Naive B cell (primary cell): ENCODE results near the gene MARCHF10. TPM values are rescaled to one million over a fixed set of nuclear protein-coding genes. Genes with fewer than 3 reads are reported as not detected.
"Not testable (repeated sequence)": the region's sequence is repeated elsewhere in the genome, so short reads cannot be mapped to it uniquely, and the experiment has no call there.

ENCODE experiments used
- ATAC-seq, 2 donors: fragments of 150-1000 bp; cut with Tn5 transposase; 2 replicates each; pipeline ENCODE4 v1.10.0; 2021; ENCODE audit warnings: low read depth in 2 of 2, mild to moderate bottlenecking in 2 of 2, moderate library complexity in 2 of 2
- DNase-seq: peaks from one replicate; pipeline ENCODE4 v3.0.0; 2022
- H3K27ac Mint-ChIP-seq, 6 donors: one replicate each; pipeline ENCODE4 v1.8.0; 2020 to 2022; ENCODE audit warnings: mild to moderate bottlenecking in 6 of 6, mixed read lengths in 6 of 6, moderate library complexity in 5 of 6, inconsistent platforms in 2 of 6
- H3K27me3 Mint-ChIP-seq, 3 donors: one replicate each; pipeline ENCODE4 v1.8.0; 2021 to 2022; ENCODE audit warnings: mixed read lengths in 3 of 3, mild to moderate bottlenecking in 1 of 3
- H3K36me3 Mint-ChIP-seq, 2 donors: one replicate each; pipeline ENCODE4 v1.8.0; 2020 to 2022; ENCODE audit warnings: mixed read lengths in 2 of 2, inconsistent platforms in 1 of 2, mild to moderate bottlenecking in 1 of 2
- H3K4me1 Mint-ChIP-seq, 3 donors: one replicate each; pipeline ENCODE4 v1.8.0; 2020 to 2022; ENCODE audit warnings: mixed read lengths in 3 of 3, inconsistent platforms in 1 of 3, mild to moderate bottlenecking in 1 of 3, moderate library complexity in 1 of 3
- H3K4me3 Mint-ChIP-seq, 8 donors: one replicate each; pipeline ENCODE4 v1.8.0; 2020 to 2022; ENCODE audit warnings: mild to moderate bottlenecking in 8 of 8, mixed read lengths in 8 of 8, moderate library complexity in 8 of 8, inconsistent platforms in 2 of 8
- H3K9me3 Mint-ChIP-seq, 7 donors: one replicate each; pipeline ENCODE4 v1.8.0; 2020 to 2022; ENCODE audit warnings: mixed read lengths in 7 of 7, mild to moderate bottlenecking in 5 of 7, inconsistent platforms in 2 of 7, moderate library complexity in 1 of 7
- polyA plus RNA-seq, 6 donors: library from polyadenylated mRNA; unstranded; fragments of 300-500 nt; fragmentation: Illumina TruSeq; gene quantifications; one replicate each; pipeline ENCODE4 v1.2.3, GENCODE V29; 2021; ENCODE audit warnings: low read depth in 6 of 6

The MARCHF10 gene, protein sequence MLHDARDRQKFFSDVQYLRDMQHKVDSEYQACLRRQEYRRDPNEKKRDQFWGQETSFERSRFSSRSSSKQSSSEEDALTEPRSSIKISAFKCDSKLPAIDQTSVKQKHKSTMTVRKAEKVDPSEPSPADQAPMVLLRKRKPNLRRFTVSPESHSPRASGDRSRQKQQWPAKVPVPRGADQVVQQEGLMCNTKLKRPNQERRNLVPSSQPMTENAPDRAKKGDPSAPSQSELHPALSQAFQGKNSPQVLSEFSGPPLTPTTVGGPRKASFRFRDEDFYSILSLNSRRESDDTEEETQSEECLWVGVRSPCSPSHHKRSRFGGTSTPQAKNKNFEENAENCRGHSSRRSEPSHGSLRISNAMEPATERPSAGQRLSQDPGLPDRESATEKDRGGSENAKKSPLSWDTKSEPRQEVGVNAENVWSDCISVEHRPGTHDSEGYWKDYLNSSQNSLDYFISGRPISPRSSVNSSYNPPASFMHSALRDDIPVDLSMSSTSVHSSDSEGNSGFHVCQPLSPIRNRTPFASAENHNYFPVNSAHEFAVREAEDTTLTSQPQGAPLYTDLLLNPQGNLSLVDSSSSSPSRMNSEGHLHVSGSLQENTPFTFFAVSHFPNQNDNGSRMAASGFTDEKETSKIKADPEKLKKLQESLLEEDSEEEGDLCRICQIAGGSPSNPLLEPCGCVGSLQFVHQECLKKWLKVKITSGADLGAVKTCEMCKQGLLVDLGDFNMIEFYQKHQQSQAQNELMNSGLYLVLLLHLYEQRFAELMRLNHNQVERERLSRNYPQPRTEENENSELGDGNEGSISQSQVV
- under 1 TPM in 2 of 6 donors, not detected in 4; 0.21 to 0.27 TPM for polyA plus RNA-seq

DNA sequence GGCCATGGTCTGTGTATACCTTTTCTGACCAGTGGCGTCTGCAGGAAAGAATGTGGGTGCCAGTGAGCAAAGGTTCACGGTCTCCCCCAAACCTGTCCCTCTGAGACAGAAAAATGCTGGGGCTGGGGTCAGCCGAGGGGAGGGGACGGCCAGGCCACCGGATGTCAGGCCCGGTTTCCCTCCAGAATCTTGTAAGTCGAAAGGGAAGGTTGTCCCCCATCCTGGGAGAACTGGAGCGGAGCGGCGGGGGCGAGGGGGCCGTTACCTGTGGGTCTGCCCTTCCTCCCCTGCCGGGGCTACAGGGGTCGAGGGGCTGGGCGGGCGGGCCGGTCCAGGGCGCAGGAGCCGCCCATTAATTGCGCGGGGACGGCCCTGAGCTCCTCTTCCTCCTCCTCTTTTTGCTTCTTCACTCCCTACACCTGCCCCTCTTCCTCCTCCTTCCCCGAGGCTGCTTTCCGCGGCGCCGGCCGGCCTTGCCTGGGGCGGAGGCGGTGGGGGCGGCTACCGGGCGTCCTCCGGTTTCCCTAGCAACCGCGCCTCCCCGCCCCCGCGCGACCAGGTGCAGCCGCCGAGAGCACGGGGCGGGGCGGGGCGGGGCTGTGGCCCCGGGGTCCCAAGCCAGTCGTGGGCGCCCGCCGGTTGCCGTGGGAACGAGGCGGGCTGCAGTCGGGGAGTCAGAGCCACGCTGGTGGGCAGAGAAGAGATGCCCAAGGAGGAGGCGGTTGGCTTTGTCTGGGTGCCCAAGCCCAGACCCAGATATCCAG, at the start of gene MARCHF10:
Gene MARCHF10 (minus strand): TSS at position 503 of the 764 bp plus-strand sequence. CDS start 6,579 bp downstream, outside the sequence.
- Mint-ChIP-seq H3K9me3 (peaks cover 0 to 3% (median 0%) of the 10 kb centered on the region in 7 donors), H3K36me3 (no peaks in the 10 kb centered on the region), H3K4me3 (peak within 1 kb of the TSS; percentile 4 to 74 (median 44)), H3K27me3 (peaks cover 4 to 30% (median 28%) of the 10 kb centered on the region in 3 donors), H3K4me1 (peaks cover 4 to 10% (median 8%) of the 10 kb centered on the region in 3 donors), H3K27ac (peak within 1 kb of the TSS in 3 of 6 donors; percentile 14 to 67 (median 63))
- peak; percentile 61 for DNase-seq
- peak; percentile 92 to 94 for ATAC-seq

DNA sequence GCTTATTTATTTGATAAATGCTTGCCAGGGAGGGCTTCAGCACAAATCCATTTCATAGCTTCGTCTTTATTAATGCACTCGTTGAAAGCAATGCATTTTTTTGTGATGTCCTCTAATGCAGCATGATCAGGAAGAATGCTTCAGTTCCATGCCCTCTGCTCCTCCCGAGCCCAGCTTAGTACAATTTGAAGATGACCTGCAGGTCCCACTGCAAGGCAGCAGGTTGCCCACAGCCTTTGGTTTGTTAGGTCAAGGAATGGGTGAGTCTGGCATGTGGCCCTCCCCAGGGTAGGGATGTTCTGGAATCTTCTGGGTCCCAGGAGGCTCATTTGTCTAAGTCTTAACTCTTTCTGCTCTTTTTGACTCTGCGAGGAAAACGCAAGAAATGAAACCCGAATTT, 49.4 kb upstream of the MARCHF10 start:
- Mint-ChIP-seq H3K9me3 (peaks cover 0 to 2% (median 0%) of the 10 kb centered on the region in 7 donors), H3K4me3 (no peak overlapping the region), H3K27ac (no peak overlapping the region), H3K36me3 (no peaks in the 10 kb centered on the region), H3K27me3 (peaks cover 13 to 42% (median 20%) of the 10 kb centered on the region in 3 donors), H3K4me1 (no peaks in the 10 kb centered on the region)
- no peak for DNase-seq
- no peak for ATAC-seq

DNA sequence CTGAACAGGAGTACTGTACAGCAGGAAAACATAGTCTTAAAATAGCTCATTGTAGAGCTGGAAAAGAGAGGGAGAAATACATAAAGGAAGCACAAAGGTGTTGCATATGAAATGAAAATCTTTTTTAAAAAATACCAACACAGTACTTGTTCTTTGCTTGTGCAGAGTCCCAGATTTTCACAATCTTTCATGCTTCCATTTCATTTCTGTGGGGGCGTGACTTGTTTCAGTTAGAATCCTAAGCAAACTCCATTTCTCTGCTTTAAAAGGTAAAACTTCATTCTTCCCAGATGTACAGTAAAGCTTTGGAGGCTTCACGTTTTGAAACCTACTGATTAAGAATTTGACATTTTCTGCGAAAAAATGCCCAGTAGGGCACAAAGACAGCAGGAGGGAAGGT, 48.5 kb upstream of the MARCHF10 start:
- Mint-ChIP-seq H3K4me3 (no peak overlapping the region), H3K36me3 (no peaks in the 10 kb centered on the region), H3K9me3 (peaks cover 0 to 2% (median 0%) of the 10 kb centered on the region in 7 donors), H3K27me3 (peaks cover 13 to 35% (median 20%) of the 10 kb centered on the region in 3 donors), H3K27ac (no peak overlapping the region), H3K4me1 (no peaks in the 10 kb centered on the region)
- DNase-seq = no peak
- ATAC-seq = no peak

DNA sequence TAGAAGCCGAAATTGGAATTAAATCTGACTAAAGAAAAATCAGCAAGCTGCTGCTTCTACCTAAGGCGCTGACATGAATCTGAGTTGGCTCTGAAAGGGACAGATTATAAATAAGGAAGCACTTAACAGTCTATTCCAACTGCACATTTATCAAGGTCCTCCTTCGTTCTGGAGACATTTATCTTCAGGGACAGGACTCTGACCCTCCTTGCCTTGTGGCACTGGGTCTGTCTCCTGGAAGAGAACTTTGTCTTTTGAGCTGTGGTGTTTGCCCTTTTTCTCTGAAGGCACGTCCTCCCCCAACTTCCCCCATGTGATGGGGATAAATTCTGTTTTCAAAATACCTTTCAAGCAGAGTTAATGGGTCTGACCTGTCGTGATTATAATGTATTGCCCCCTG, 47.0 kb upstream of the MARCHF10 start:
- Mint-ChIP-seq H3K36me3 (no peaks in the 10 kb centered on the region), H3K4me3 (no peak overlapping the region), H3K9me3 (peaks cover 0 to 2% (median 0%) of the 10 kb centered on the region in 7 donors), H3K4me1 (no peaks in the 10 kb centered on the region), H3K27me3 (peaks cover 8 to 26% (median 11%) of the 10 kb centered on the region in 3 donors), H3K27ac (no peak overlapping the region)
- ATAC-seq (no peak), DNase-seq (no peak)

DNA sequence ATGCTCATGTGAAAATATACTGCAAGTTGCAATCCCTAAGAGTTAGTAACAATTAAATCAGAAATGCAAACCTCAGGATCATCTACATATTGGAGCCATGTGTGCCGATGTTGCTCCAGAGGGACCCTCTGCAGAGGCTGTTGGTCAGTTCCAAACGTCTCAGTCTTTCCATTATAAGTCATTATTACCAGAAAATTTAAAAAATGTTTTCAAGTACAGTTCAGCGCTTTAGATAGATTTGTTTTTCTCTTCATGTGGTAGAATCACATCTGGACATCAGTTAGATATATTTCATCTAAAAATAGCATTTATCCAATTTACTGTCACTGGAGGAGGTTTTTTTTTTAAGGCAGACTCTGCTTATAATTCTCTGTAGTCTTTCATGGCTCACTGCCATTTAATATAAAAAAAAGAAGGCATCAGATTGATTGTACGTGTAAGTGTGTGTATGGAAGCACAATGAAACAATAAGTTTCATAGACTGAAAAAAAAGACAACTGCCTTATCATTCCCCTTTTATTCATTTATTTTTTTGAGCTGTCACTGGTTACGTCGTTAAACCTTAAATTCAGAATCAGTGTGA, 46.1 kb upstream of the MARCHF10 start:
- Mint-ChIP-seq H3K27me3 (peaks cover 8 to 25% (median 13%) of the 10 kb centered on the region in 3 donors), H3K4me1 (no peaks in the 10 kb centered on the region), H3K4me3 (no peak overlapping the region), H3K36me3 (no peaks in the 10 kb centered on the region), H3K27ac (no peak overlapping the region), H3K9me3 (peaks cover 0 to 2% (median 0%) of the 10 kb centered on the region in 7 donors)
- DNase-seq (no peak), ATAC-seq (no peak)

DNA sequence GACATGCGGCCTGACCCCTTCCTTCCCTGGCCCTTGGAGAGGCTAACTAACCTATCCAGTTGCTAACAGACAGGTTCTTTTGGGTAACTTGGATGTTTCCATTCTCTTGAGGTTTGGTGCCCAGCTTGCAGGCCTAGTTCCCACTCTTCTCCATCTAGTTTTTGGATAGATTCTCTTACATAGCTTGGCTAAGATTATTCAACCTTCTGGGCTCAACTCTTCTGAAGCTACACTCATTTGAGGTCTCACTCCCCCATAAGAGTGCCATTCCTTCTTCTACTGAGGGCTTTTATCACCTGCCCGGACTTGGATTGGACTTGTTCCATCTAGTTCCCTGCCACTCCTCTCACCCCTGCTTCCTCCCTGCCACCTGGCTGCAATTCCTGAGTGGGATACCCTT, 44.1 kb upstream of the MARCHF10 start:
- no peak overlapping the region for H3K27ac Mint-ChIP-seq
- no peaks in the 10 kb centered on the region for H3K4me1 Mint-ChIP-seq
- H3K27me3 Mint-ChIP-seq = peaks cover 9 to 21% (median 16%) of the 10 kb centered on the region in 3 donors
- no peak for DNase-seq
- H3K36me3 Mint-ChIP-seq = no peaks in the 10 kb centered on the region
- H3K4me3 Mint-ChIP-seq = no peak overlapping the region
- H3K9me3 Mint-ChIP-seq = peaks cover 0 to 2% (median 0%) of the 10 kb centered on the region in 7 donors
- no peak for ATAC-seq

DNA sequence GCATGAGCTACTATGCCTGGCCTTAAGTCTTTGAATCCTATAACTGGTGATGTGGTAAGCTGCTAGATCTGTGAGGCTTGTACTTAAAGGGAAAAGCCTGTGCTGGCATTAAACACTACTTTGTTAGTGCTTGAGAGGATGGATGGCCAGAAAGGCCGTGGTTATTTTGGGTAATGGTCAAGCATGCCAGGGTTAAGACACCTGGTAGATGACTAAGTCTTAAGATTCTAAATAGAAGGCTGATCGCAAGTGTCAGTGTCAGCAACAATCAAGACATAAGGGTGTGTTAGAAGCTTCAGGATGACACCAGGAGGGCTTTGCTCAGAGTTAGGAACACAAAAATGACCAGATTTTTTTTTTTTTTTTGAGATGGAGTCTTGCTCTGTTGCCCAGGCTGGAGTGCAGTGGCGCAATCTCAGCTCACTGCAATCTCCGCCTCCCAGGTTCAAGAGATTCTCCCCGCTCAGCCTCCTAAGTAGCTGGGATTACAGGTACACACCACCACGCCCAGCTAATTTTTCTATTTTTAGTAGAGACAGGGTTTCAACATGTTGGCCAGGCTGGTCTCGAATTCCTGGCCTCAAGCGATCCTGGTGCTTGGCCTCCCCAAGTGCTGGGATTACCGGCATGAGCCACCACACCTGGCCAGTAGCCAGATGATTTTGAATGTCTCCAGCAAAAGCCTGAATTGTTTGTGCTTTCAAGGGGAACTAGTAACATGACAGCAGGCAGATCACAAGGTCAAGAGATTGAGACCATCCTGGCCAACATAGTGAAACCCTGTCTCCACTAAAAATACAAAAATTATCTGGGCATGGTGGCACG, 41.7 kb upstream of the MARCHF10 start:
- not testable (repeated sequence) for H3K4me3 Mint-ChIP-seq, H3K36me3 Mint-ChIP-seq, ATAC-seq, H3K4me1 Mint-ChIP-seq, DNase-seq, H3K9me3 Mint-ChIP-seq, H3K27ac Mint-ChIP-seq
- H3K27me3 Mint-ChIP-seq = peaks cover 12 to 17% (median 13%) of the 10 kb centered on the region in 3 donors

DNA sequence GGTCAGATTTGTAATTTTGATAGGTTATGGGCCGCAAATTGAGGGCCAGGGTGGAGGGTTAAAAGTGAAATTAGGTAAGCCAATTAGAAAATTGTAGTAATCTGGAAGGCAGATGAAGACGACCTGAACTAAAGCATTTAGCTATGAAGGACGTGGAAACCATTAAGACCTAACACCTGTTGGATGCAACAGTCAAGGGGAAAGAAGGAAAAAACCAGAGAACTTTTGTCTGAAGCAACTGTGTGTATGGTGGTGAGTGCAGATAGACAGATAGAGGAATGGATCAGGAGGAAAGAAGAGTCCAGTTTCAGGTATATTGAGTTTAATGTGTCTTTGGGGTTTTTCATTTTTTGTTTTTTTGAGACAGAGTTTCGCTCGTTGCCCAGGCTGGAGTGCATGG, 40.2 kb upstream of the MARCHF10 start:
- Mint-ChIP-seq H3K9me3 (peaks cover 0 to 4% (median 0%) of the 10 kb centered on the region in 7 donors), H3K4me1 (no peaks in the 10 kb centered on the region)
- ATAC-seq = no peak

DNA sequence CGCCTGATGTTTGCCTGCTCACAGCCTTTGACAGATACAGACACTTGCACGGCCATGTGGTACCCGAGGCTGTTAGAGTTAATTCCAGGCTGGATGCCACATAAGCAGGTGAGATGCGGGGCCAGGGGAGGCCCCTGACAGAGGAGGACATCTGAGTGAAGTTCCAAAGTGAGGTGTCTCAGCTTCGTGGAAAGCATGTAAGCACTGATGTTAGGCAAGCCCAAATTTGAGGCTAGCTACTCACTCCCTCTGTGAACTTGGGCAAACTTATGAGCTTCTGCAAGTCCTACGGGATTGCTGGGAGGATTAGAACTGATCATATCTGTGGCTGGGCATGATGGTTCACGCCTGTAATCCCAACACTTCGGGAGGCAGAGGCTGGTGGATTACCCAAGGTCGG, 39.3 kb upstream of the MARCHF10 start:
- H3K27ac Mint-ChIP-seq = no peak overlapping the region
- H3K4me3 Mint-ChIP-seq = no peak overlapping the region
- ATAC-seq = no peak

More for the DNA sequence above, 40.2 kb upstream of the MARCHF10 start:
- peak overlapping the region in 1 of 6 donors; percentile 81 for H3K27ac Mint-ChIP-seq
- DNase-seq = no peak
- no peak overlapping the region for H3K4me3 Mint-ChIP-seq
- H3K27me3 Mint-ChIP-seq = peaks cover 8 to 12% (median 8%) of the 10 kb centered on the region in 3 donors
- H3K36me3 Mint-ChIP-seq = no peaks in the 10 kb centered on the region

DNA sequence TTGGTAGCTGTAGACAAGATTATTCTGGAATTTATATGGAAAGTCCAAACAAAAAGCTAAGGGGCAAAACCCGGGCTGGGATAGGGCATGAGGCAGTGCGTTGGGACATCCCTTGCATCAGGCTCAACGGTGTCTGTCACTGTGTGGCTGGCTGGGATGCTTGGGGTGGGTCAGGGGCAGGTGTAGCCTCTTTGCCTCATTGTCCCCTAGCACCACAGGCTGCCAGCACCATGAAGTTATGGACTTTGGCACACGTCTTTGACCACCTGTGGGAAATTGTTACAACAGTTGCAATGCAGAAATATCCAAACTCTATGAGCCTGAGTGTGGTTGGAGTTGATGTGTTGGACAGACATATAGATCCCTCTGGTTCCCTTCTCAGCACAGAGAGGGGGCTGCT, 32.8 kb upstream of the MARCHF10 start:
- Mint-ChIP-seq H3K27me3 (peaks cover 4 to 29% (median 13%) of the 10 kb centered on the region in 3 donors), H3K36me3 (peaks cover 8 to 11% of the 10 kb centered on the region in 2 donors), H3K27ac (no peak overlapping the region), H3K4me1 (no peaks in the 10 kb centered on the region), H3K4me3 (no peak overlapping the region), H3K9me3 (peaks cover 0 to 20% (median 10%) of the 10 kb centered on the region in 7 donors)
- ATAC-seq (no peak), DNase-seq (no peak)

More for the DNA sequence above, 39.3 kb upstream of the MARCHF10 start:
- no peak for DNase-seq
- Mint-ChIP-seq H3K36me3 (no peaks in the 10 kb centered on the region), H3K27me3 (peaks cover 8 to 12% (median 8%) of the 10 kb centered on the region in 3 donors), H3K4me1 (no peaks in the 10 kb centered on the region), H3K9me3 (peaks cover 0 to 3% (median 0%) of the 10 kb centered on the region in 7 donors)

DNA sequence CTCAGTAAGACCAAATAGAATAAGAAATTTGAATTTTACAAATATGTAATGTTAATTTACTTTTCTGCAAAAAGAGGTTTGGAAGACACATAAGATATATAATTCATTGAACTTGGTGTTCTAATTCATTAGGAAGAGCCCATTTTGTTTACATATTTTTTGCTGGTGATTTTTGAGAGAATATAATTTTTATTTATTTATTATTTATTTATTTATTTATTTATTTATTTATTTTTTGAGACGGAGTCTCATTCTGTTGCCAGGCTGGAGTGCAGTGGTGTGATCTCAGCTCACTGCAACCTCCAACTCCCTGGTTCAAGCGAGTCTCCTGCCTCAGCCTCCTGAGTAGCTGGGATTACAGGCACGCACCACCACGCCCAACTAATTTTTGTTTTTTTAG, 25.7 kb upstream of the MARCHF10 start:
- Mint-ChIP-seq H3K27me3 (peaks cover 4 to 18% (median 10%) of the 10 kb centered on the region in 3 donors), H3K36me3 (peaks cover 8 to 11% of the 10 kb centered on the region in 2 donors), H3K9me3 (peaks cover 0 to 18% (median 7%) of the 10 kb centered on the region in 7 donors)
- not testable (repeated sequence) for H3K4me3 Mint-ChIP-seq, DNase-seq, ATAC-seq, H3K4me1 Mint-ChIP-seq, H3K27ac Mint-ChIP-seq

DNA sequence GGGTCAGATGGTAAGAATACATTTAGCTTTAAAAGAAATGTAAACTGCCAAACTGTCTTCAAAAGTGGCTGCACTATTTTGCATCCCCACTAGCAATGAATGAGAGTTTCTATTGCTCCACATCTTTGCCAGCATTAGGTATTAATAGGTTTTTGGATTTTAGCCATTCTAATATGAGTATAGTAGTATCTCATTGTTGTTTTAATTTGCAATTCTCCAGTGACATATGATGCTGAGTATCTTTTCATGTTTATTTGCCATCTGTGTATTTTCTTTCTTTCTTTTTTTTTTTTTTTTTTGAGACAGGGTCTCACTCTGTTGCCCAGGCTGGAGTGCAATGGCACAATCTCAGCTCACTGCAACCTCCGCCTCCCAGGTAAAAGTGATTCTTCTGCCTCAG, 24.3 kb upstream of the MARCHF10 start:
- H3K9me3 Mint-ChIP-seq = peaks cover 0 to 9% (median 3%) of the 10 kb centered on the region in 7 donors
- H3K36me3 Mint-ChIP-seq = peaks cover 0 to 9% of the 10 kb centered on the region in 2 donors
- no peak for ATAC-seq
- H3K4me1 Mint-ChIP-seq = peaks cover 0 to 9% (median 8%) of the 10 kb centered on the region in 3 donors
- no peak for DNase-seq
- H3K27ac Mint-ChIP-seq = no peak overlapping the region
- H3K27me3 Mint-ChIP-seq = peaks cover 0 to 5% (median 0%) of the 10 kb centered on the region in 3 donors
- H3K4me3 Mint-ChIP-seq = no peak overlapping the region
